Endodermal cell (in vitro differentiated cells): ENCODE measurements around the gene CNOT1. TPM values are rescaled to one million over a fixed set of nuclear protein-coding genes. Genes with fewer than 3 reads are reported as not detected.

ENCODE experiments used
- DNase-seq: peaks from one replicate; pipeline ENCODE4 v3.0.0-alpha.2; 2017
- H3K27ac ChIP-seq: 2 replicates; pipeline ENCODE4 v1.5.1; 2013; ENCODE audit warnings: mild to moderate bottlenecking, low read depth, low read length, moderate library complexity
- H3K27me3 ChIP-seq: 2 replicates; pipeline ENCODE4 v1.6.1; 2013; ENCODE audit warnings: mild to moderate bottlenecking, low read length, moderate library complexity; ENCODE audit not compliant: insufficient read depth, control insufficient read depth, poor library complexity, severe bottlenecking
- H3K36me3 ChIP-seq: 2 replicates; pipeline ENCODE4 v1.7.0; 2013; ENCODE audit warnings: mild to moderate bottlenecking, low read length, moderate library complexity; ENCODE audit not compliant: control insufficient read depth, insufficient read depth
- H3K4me1 ChIP-seq: one replicate; pipeline ENCODE4 v1.7.0; 2013; ENCODE audit warnings: low read length; ENCODE audit not compliant: control insufficient read depth, insufficient read depth
- H3K4me3 ChIP-seq: 2 replicates; pipeline ENCODE4 v1.5.1; 2013; ENCODE audit warnings: mild to moderate bottlenecking, low read length, moderate library complexity
- H3K9ac ChIP-seq: 2 replicates; pipeline ENCODE4 v1.6.1; 2013; ENCODE audit warnings: mild to moderate bottlenecking, low read length, moderate library complexity; ENCODE audit not compliant: poor library complexity, severe bottlenecking; ENCODE audit errors: extremely low read depth
- H3K9me3 ChIP-seq: 2 replicates; pipeline ENCODE4 v1.6.1; 2013; ENCODE audit warnings: mild to moderate bottlenecking, low read length, moderate library complexity; ENCODE audit not compliant: control insufficient read depth
- H3K27ac Mint-ChIP-seq: 2 replicates; pipeline ENCODE4 v1.8.0; 2020; ENCODE audit warnings: mixed read lengths
- H3K27me3 Mint-ChIP-seq: 2 replicates; pipeline ENCODE4 v1.8.0; 2021; ENCODE audit warnings: mild to moderate bottlenecking, mixed read lengths; ENCODE audit not compliant: insufficient read depth
- H3K36me3 Mint-ChIP-seq: 2 replicates; pipeline ENCODE4 v1.8.0; 2020; ENCODE audit warnings: low read depth, mixed read lengths
- H3K4me1 Mint-ChIP-seq: 2 replicates; pipeline ENCODE4 v1.8.0; 2020; ENCODE audit warnings: mixed read lengths
- H3K4me3 Mint-ChIP-seq: 2 replicates; pipeline ENCODE4 v1.8.0; 2020; ENCODE audit warnings: mild to moderate bottlenecking, moderate library complexity, mixed read lengths
- H3K9me3 Mint-ChIP-seq: 2 replicates; pipeline ENCODE4 v1.8.0; 2020; ENCODE audit warnings: mild to moderate bottlenecking, mixed read lengths
- WGBS, 2 experiments: methylation state at CpG; one replicate each; pipeline versions ENCODE4 v1.1.5 to v1.1.7; 2013; ENCODE audit warnings: missing lambda C conversion rate in 2 of 2, mixed read lengths in 1 of 2; ENCODE audit not compliant: insufficient coverage in 1 of 2, insufficient read length in 1 of 2; 5-methylcytosine and 5-hydroxymethylcytosine counted together
- total RNA-seq, 2 donors: library from RNA; stranded (reverse); fragmentation: NEBNext Ultra II Directional in 1 of 2; extraction: Animal tissue kit (Norgen Biotek cat#: 25700) in 1 of 2; gene quantifications; 2 replicates in 1 of 2; 3 replicates in 1 of 2; pipeline ENCODE4 v1.2.1, GENCODE V29; 2021
- TF ChIP-seq, protein P1 (sequence below): fragments of 200-600 bp; sonication (generic); conservative IDR thresholded peaks from 2 replicates; pipeline ENCODE4 v1.5.0; 2021; ENCODE audit warnings: antibody characterized with exemption, mild to moderate bottlenecking

The CNOT1 gene
- total RNA-seq, 2 donors from 2014 or later: 253 to 263 TPM

DNA sequence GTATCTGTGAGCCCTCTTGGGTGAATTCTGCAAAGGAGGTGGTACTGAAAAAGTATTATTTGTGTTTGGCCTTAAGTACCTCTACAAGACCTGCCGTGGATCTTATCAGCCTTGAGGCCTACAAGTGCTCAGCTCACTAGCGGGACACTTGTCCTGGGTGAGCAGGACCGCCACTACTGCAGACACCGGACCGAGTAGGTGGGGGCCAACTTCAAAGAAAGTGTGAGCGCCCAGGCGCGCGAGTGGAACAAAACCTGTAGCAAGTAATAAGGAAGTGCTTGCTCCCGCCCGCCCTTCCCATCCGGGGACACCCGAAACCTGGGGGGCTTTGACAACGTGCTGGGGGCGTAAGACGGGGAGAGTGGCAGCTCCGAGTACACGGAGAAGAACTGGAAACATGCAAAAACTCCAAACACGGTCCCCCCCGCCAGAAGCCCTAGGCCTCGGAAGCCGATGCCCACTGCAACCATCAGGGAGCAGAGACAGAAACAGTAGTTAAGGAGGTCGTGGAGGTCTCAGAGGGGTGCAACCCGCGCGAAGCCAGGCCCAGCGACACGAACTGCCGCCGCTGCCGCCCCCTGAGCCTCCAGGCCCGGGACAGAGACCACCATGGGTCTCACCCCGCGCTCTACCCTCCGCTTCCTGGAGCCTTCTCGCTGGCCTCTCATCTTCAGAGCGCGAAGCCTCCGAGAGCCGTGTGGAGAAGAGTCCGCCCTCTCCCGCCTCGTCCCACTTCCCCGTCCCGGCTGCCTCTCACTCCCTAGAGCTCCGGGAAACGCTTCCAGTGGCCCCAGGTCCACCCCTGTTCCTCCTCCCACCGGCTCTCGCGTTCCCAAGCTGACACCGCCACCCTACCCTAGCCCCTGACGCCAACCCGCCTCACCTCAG, 537 bp downstream of the CNOT1 start:
- Histone ChIP-seq H3K36me3 (peaks cover 20% of the 10 kb centered on the region), H3K27ac (peak overlapping the region; percentile 97), H3K9ac (peak overlapping the region; percentile 99), H3K9me3 (no peaks in the 10 kb centered on the region), H3K4me3 (peak overlapping the region; percentile 91), H3K27me3 (no peaks in the 10 kb centered on the region), H3K4me1 (no peaks in the 10 kb centered on the region)
- Mint-ChIP-seq H3K36me3 (peaks cover 14% of the 10 kb centered on the region), H3K27me3 (no peaks in the 10 kb centered on the region), H3K27ac (peak overlapping the region; percentile 100), H3K9me3 (no peaks in the 10 kb centered on the region), H3K4me3 (peak overlapping the region; percentile 100), H3K4me1 (peaks cover 10% of the 10 kb centered on the region)
- TF ChIP-seq, protein P1, sequence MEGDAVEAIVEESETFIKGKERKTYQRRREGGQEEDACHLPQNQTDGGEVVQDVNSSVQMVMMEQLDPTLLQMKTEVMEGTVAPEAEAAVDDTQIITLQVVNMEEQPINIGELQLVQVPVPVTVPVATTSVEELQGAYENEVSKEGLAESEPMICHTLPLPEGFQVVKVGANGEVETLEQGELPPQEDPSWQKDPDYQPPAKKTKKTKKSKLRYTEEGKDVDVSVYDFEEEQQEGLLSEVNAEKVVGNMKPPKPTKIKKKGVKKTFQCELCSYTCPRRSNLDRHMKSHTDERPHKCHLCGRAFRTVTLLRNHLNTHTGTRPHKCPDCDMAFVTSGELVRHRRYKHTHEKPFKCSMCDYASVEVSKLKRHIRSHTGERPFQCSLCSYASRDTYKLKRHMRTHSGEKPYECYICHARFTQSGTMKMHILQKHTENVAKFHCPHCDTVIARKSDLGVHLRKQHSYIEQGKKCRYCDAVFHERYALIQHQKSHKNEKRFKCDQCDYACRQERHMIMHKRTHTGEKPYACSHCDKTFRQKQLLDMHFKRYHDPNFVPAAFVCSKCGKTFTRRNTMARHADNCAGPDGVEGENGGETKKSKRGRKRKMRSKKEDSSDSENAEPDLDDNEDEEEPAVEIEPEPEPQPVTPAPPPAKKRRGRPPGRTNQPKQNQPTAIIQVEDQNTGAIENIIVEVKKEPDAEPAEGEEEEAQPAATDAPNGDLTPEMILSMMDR: no peak
- WGBS, 2 experiments: 0% methylated on average over 30 to 53 of the region's 53 CpGs
- DNase-seq: peak; percentile 70

DNA sequence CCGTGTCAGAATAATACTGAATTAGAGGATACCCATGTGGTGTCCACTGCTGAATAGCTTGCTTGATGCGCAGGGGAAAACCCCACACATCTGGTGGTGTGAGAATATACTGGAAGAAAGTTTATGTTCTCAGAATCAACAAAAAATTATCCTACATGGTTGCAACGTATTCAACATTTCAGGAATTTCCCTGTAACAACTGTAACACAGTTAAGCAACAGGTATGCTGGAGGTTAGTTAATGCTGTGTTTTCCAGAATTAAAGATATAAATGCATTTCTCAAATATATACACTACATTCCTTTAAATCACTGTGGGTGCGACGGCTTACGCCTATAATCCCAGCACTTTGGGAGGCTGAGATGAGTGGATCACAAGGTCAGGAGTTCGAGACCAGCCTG, 5.4 kb downstream of the CNOT1 start:
- H3K4me3 ChIP-seq: no peak overlapping the region
- Mint-ChIP-seq H3K9me3 (no peaks in the 10 kb centered on the region), H3K4me3 (no peak overlapping the region), H3K27me3 (no peaks in the 10 kb centered on the region), H3K36me3 (peaks cover 52% of the 10 kb centered on the region), H3K4me1 (peaks cover 6% of the 10 kb centered on the region), H3K27ac (peak overlapping the region; percentile 35)
- no peaks in the 10 kb centered on the region for H3K4me1 ChIP-seq
- peaks cover 61% of the 10 kb centered on the region for H3K36me3 ChIP-seq
- H3K9ac ChIP-seq: no peak overlapping the region
- WGBS, 2 experiments: 79 to 87% methylated on average over 5 to 7 of the region's 7 CpGs
- H3K27me3 ChIP-seq: no peaks in the 10 kb centered on the region
- TF ChIP-seq, protein P1: no peak
- no peaks in the 10 kb centered on the region for H3K9me3 ChIP-seq
- no peak for DNase-seq
- H3K27ac ChIP-seq: no peak overlapping the region

DNA sequence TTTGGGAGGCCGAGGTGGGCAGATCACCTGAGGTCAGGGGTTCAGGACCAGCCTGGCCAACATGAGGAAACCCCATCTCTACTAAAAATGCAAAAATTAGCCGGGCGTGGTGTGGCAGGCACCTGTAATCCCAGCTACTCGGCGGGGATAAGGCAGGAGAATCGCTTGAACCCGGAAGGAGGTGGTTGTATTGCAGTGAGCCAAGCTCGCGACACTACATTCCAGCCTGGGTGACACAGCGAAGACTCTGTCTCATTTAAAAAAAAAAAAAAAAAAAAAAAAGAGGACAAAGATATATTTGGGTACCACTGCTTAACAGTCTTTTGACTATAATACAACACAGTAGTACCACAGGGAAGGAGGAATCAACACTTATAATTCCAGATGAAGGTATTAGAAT, 9.2 kb downstream of the CNOT1 start:
- no peak overlapping the region for H3K27ac ChIP-seq
- Mint-ChIP-seq H3K36me3 (peaks cover 68% of the 10 kb centered on the region), H3K9me3 (no peaks in the 10 kb centered on the region), H3K4me3 (no peak overlapping the region), H3K27ac (peak overlapping the region; percentile 1), H3K27me3 (no peaks in the 10 kb centered on the region), H3K4me1 (no peaks in the 10 kb centered on the region)
- no peak overlapping the region for H3K9ac ChIP-seq
- TF ChIP-seq, protein P1: no peak
- H3K4me3 ChIP-seq: no peak overlapping the region
- no peaks in the 10 kb centered on the region for H3K27me3 ChIP-seq
- 96 to 100% methylated on average over 6 to 10 of the region's 10 CpGs for WGBS, 2 experiments
- H3K36me3 ChIP-seq: peaks cover 83% of the 10 kb centered on the region
- DNase-seq: no peak
- H3K4me1 ChIP-seq: no peaks in the 10 kb centered on the region
- no peaks in the 10 kb centered on the region for H3K9me3 ChIP-seq
